ENCODE data around the gene FECH. TPM values are rescaled to one million over a fixed set of nuclear protein-coding genes. Genes with fewer than 3 reads are reported as not detected.

FECH gene, protein sequence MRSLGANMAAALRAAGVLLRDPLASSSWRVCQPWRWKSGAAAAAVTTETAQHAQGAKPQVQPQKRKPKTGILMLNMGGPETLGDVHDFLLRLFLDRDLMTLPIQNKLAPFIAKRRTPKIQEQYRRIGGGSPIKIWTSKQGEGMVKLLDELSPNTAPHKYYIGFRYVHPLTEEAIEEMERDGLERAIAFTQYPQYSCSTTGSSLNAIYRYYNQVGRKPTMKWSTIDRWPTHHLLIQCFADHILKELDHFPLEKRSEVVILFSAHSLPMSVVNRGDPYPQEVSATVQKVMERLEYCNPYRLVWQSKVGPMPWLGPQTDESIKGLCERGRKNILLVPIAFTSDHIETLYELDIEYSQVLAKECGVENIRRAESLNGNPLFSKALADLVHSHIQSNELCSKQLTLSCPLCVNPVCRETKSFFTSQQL
- total RNA-seq, result 19.2 and 30.2 TPM in 2 replicates

DNA sequence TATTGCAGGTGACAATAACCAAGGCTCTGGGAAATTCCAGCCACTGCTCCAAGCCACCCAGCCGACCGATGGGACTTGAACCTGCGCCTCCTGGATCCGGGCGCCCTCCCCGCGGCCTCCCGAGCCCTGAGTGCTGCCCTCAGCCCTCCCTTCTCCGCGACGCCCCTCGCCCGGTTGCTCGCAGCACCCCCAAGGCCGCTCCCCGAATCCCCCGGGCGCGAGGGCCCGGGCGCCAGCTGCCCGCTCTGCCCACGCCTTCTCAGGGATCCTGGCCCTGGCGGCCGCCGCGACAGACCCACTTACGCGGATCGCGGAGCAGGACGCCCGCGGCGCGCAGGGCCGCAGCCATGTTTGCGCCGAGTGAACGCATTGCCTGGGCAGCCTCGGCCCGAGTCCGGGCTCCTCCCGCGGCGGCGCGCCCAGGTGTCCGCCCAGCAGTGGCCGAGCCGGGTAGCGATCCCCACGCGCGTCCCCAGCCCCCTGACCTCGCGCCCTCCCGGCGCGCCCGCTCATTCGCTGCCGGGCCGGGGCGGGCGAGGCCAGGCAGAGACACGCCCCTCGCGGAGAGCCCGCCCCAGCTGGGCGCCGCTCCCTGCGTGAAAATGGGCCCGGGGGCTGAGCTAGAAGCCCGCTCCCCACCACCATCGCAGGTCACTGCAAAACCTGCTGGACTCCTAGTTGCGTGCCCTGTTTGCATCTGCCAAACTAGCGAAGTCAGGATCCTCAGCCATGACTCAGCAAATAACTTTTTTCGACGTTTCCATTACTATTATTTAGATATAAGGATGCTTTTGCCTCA, at the start of gene FECH:
Gene FECH (minus strand): TSS at position 452 of the 799 bp plus-strand sequence. CDS start 82 bp downstream, at position 370.
- Histone ChIP-seq H3K4me3 (ENCODE audit: low read depth, low read length) (peak within 1 kb of the TSS; percentile 51), H3K27me3 (ENCODE audit: control insufficient read depth, insufficient read depth, low read length) (no peaks in the 10 kb centered on the region), H3K36me3 (ENCODE audit: control insufficient read depth, insufficient read depth, low read length) (no peaks in the 10 kb centered on the region)
- peak; percentile 49 for DNase-seq (ENCODE audit: low read depth)
- FAIRE-seq, result no peak
- TF ChIP-seq, protein P1, sequence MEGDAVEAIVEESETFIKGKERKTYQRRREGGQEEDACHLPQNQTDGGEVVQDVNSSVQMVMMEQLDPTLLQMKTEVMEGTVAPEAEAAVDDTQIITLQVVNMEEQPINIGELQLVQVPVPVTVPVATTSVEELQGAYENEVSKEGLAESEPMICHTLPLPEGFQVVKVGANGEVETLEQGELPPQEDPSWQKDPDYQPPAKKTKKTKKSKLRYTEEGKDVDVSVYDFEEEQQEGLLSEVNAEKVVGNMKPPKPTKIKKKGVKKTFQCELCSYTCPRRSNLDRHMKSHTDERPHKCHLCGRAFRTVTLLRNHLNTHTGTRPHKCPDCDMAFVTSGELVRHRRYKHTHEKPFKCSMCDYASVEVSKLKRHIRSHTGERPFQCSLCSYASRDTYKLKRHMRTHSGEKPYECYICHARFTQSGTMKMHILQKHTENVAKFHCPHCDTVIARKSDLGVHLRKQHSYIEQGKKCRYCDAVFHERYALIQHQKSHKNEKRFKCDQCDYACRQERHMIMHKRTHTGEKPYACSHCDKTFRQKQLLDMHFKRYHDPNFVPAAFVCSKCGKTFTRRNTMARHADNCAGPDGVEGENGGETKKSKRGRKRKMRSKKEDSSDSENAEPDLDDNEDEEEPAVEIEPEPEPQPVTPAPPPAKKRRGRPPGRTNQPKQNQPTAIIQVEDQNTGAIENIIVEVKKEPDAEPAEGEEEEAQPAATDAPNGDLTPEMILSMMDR (IDR thresholded peaks at IDR 0.05; ENCODE audit: insufficient read depth, low read length, severe bottlenecking), result peak; percentile 13

- H3K36me3 ChIP-seq (ENCODE audit: control insufficient read depth, insufficient read depth, low read length), result no peaks in the 10 kb centered on the region
- no peak for FAIRE-seq
Observed at GRCh38 chr18:57635003-57635822, 48.7 kb upstream of the FECH start.

GRCh38 chr18:57631697-57632096, 45.2 kb upstream of the FECH start:
- no peaks in the 10 kb centered on the region for H3K36me3 ChIP-seq (ENCODE audit: control insufficient read depth, insufficient read depth, low read length)
- DNase-seq (ENCODE audit: low read depth) (no peak), FAIRE-seq (no peak)
- H3K27me3 ChIP-seq (ENCODE audit: control insufficient read depth, insufficient read depth, low read length), result no peaks in the 10 kb centered on the region
- H3K4me3 ChIP-seq (ENCODE audit: low read depth, low read length), result no peak overlapping the region
- TF ChIP-seq, protein P1 (IDR thresholded peaks at IDR 0.05; ENCODE audit: insufficient read depth, low read length, severe bottlenecking), result no peak

More at GRCh38 chr18:57635003-57635822, 48.7 kb upstream of the FECH start:
- no peak for DNase-seq (ENCODE audit: low read depth)
- Histone ChIP-seq H3K4me3 (ENCODE audit: low read depth, low read length) (no peak overlapping the region), H3K27me3 (ENCODE audit: control insufficient read depth, insufficient read depth, low read length) (no peaks in the 10 kb centered on the region)
- TF ChIP-seq, protein P1 (IDR thresholded peaks at IDR 0.05; ENCODE audit: insufficient read depth, low read length, severe bottlenecking), result no peak

DNA sequence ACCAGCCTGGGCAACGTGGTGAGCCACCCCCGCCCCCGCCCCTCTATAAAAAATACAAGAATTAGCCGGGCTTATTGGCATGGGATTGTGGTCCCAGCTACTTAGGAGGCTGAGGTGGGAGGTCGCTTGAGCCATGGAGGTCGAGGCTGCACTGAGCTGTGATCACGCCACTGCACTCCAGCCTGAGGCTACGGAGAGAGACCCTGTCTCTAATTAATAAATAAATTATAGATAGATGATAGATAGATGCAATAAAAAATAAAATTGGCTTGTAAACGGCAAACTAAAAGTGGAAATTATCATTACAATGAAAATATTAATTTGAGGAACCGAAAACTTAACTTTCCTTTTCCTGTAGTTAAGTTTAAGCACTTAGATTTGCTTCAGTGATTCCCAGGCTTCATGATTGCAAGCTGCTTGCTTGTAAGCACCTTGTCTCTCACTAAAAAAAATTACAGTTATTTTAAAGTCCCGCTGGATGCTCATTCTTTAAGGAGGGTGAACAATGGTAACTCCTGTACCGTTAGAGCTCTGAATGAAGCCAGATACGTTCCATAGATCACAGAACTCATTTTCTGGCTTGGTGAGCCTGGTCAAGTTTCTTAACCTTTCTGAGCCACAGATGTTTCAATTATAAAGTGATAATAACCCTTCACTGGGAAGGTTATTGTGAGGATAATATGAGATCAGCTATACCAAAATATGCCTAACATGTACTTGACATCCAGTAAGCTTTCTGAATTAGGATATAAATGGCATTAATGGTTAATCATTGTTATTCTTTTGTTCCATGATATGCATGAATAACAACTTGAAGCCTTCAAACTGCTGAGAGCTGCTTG, 44.5 kb upstream of the FECH start:
- TF ChIP-seq, protein P1 (IDR thresholded peaks at IDR 0.05; ENCODE audit: insufficient read depth, low read length, severe bottlenecking), result no peak
- Histone ChIP-seq H3K4me3 (ENCODE audit: low read depth, low read length) (peak overlapping the region; percentile 60), H3K36me3 (ENCODE audit: control insufficient read depth, insufficient read depth, low read length) (no peaks in the 10 kb centered on the region), H3K27me3 (ENCODE audit: control insufficient read depth, insufficient read depth, low read length) (no peaks in the 10 kb centered on the region)
- no peak for FAIRE-seq
- DNase-seq (ENCODE audit: low read depth), result no peak

Data from bronchial epithelial cell (primary cell).